ENCODE measurements around the gene PADI2.
A peak's percentile ranks its signal among the peaks of the same experiment; 100 is the strongest.

Gene PADI2

DNA sequence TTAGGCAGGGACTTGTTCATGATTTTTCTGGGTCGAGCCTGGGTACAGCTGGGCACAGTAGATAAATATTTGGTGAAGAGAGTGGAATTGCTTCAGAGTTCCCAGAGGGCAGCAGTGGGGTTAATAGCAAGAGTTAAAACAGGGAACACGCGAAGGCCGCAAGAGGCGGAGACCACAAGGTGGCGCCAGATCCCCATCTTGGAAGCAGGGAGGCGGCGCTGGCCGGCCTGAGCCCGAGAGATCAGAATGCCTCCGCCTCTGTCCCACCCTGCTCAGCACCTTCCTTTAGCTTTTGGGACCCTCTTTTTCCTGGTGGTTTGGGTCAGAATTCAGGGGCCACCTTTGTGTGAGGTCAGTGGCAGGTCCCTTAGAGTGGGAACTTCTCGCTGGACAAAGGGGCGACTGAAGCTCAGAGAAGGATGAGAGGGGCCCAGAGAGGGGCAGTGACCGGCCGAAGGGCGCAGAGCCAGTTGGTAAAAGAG lies 6.5 kb upstream of the PADI2 start:
- peak; percentile 78 for FAIRE-seq

GRCh38 chr1:17123196-17124045 lies 4.2 kb upstream of the PADI2 start:
- DNase-seq (ENCODE audit: insufficient read length, low spot score) (no peak), FAIRE-seq (no peak)
- TF ChIP-seq POLR2A (IDR thresholded peaks at IDR 0.05; ENCODE audit: low read depth, low read length), result no peak
- no peak for TF ChIP-seq TAF1 (IDR thresholded peaks at IDR 0.05; ENCODE audit: low read depth, low read length)
- TF ChIP-seq POU2F2 (IDR thresholded peaks at IDR 0.05; ENCODE audit: low read depth, low read length), result no peak
- TF ChIP-seq SPI1 (IDR thresholded peaks at IDR 0.05; ENCODE audit: low read depth, low read length), result peak; percentile 51

More for the DNA sequence above, 6.5 kb upstream of the PADI2 start:
- TF ChIP-seq SPI1 (IDR thresholded peaks at IDR 0.05; ENCODE audit: low read depth, low read length) (no peak), PAX5 (IDR thresholded peaks at IDR 0.05; ENCODE audit: insufficient read depth, low read length, severe bottlenecking) (no peak), POLR2AphosphoS5 (IDR thresholded peaks at IDR 0.05; ENCODE audit: low read depth, low read length) (no peak), POLR2A (IDR thresholded peaks at IDR 0.05; ENCODE audit: low read depth, low read length) (no peak), POU2F2 (IDR thresholded peaks at IDR 0.05; ENCODE audit: low read depth, low read length) (no peak)
- peak; percentile 77 for DNase-seq (ENCODE audit: insufficient read length, low spot score)

- TF ChIP-seq POLR2AphosphoS5 (IDR thresholded peaks at IDR 0.05; ENCODE audit: low read depth, low read length) (no peak), POU2F2 (IDR thresholded peaks at IDR 0.05; ENCODE audit: low read depth, low read length) (no peak), POLR2A (IDR thresholded peaks at IDR 0.05; ENCODE audit: low read depth, low read length) (no peak), SPI1 (IDR thresholded peaks at IDR 0.05; ENCODE audit: low read depth, low read length) (no peak), PAX5 (IDR thresholded peaks at IDR 0.05; ENCODE audit: insufficient read depth, low read length, severe bottlenecking) (no peak), TAF1 (IDR thresholded peaks at IDR 0.05; ENCODE audit: low read depth, low read length) (no peak)
- FAIRE-seq (no peak), DNase-seq (ENCODE audit: insufficient read length, low spot score) (no peak)
Measured at GRCh38 chr1:17122521-17123164, 3.4 kb upstream of the PADI2 start.

DNA sequence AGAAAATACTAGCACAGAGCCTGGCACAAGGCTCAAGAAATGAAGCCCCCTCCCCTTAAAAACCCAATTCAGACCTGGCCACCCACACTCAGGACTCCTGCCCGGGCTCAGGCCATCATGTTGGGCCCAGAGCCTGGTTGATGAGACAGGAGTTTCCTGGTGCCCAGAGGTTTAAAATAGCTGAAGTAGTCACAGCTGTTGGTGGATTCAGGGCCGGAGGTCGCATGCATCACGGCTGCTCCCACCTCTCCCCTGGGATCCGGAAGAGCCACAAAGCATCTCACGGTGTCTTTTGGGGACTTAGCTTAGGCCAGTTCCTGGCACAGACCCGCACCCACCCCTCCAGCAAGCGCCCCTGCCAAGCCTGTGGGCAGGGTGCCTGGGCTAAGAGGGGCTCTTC lies 2.6 kb upstream of the PADI2 start:
- DNase-seq (ENCODE audit: insufficient read length, low spot score), result no peak
- TF ChIP-seq TAF1 (IDR thresholded peaks at IDR 0.05; ENCODE audit: low read depth, low read length) (no peak), POU2F2 (IDR thresholded peaks at IDR 0.05; ENCODE audit: low read depth, low read length) (no peak), POLR2A (IDR thresholded peaks at IDR 0.05; ENCODE audit: low read depth, low read length) (no peak), SPI1 (IDR thresholded peaks at IDR 0.05; ENCODE audit: low read depth, low read length) (no peak), PAX5 (IDR thresholded peaks at IDR 0.05; ENCODE audit: insufficient read depth, low read length, severe bottlenecking) (no peak), POLR2AphosphoS5 (IDR thresholded peaks at IDR 0.05; ENCODE audit: low read depth, low read length) (no peak)
- no peak for FAIRE-seq

DNA sequence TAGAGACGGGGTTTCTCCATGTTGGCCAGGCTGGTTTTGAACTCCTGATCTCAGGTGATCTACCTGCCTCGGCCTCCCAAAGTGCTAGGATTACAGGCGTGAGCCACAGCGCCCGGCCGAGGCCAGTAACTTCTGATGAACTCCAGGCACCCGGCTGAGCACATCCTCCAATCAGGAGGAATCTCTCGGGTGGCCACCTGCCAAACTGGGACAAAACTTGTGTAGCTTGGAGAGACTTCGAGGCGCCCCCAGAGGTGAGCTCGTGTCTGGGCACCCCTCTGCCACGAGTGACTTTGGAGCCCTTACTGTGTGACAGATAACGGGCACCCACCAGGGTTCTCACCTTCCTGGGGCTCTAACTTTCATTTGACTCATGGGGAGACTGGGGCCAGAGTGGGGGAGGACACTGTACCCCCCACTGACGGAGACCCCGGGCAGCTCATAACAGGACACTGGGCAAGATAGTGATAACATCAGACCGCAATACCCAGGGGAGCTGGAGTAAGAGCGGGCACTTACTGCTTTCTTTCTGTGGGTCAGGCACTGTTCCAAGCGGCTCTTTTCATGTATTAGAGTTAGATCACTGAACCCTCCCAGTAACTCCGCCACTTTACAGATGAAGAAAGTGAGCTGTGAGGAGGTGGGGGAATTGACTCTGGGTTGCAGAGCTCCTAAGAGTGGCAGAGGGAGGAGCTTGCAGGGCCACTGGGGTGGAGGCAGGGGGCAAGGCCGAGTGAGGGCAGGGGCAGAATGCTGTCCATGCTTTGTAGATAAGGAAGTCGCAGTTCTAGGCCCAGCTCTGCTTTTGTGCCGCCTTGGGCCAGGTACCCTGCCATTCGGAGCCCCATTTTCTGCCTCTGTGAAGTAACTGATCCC lies 1.9 kb upstream of the PADI2 start:
- DNase-seq (ENCODE audit: insufficient read length, low spot score), result no peak
- no peak for TF ChIP-seq POLR2A (IDR thresholded peaks at IDR 0.05; ENCODE audit: low read depth, low read length)
- no peak for TF ChIP-seq TAF1 (IDR thresholded peaks at IDR 0.05; ENCODE audit: low read depth, low read length)
- no peak for TF ChIP-seq POLR2AphosphoS5 (IDR thresholded peaks at IDR 0.05; ENCODE audit: low read depth, low read length)
- TF ChIP-seq POU2F2 (IDR thresholded peaks at IDR 0.05; ENCODE audit: low read depth, low read length), result no peak
- no peak for TF ChIP-seq SPI1 (IDR thresholded peaks at IDR 0.05; ENCODE audit: low read depth, low read length)
- no peak for TF ChIP-seq PAX5 (IDR thresholded peaks at IDR 0.05; ENCODE audit: insufficient read depth, low read length, severe bottlenecking)
- FAIRE-seq, result no peak

DNA sequence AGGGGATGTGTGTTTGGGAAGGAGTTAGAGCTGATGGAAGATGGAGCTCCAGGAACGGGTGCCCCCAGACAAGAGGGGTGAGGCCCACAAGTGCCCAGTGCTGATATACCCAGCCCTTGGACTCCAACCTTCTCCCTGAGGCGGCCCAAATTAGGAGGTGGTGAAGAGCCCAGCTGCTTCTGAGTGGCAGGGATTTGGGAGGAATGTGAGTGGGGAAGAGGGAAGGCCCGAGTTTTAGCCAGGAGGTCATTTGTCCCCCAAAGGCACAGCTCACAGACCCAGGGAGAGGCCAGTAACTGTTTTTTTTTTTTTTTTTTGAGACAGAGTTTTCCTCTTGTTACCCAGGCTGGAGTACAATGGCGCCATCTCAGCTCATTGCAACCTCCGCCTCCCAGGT lies 1.2 kb upstream of the PADI2 start:
- no peak for TF ChIP-seq TAF1 (IDR thresholded peaks at IDR 0.05; ENCODE audit: low read depth, low read length)
- no peak for DNase-seq (ENCODE audit: insufficient read length, low spot score)
- no peak for FAIRE-seq

DNA sequence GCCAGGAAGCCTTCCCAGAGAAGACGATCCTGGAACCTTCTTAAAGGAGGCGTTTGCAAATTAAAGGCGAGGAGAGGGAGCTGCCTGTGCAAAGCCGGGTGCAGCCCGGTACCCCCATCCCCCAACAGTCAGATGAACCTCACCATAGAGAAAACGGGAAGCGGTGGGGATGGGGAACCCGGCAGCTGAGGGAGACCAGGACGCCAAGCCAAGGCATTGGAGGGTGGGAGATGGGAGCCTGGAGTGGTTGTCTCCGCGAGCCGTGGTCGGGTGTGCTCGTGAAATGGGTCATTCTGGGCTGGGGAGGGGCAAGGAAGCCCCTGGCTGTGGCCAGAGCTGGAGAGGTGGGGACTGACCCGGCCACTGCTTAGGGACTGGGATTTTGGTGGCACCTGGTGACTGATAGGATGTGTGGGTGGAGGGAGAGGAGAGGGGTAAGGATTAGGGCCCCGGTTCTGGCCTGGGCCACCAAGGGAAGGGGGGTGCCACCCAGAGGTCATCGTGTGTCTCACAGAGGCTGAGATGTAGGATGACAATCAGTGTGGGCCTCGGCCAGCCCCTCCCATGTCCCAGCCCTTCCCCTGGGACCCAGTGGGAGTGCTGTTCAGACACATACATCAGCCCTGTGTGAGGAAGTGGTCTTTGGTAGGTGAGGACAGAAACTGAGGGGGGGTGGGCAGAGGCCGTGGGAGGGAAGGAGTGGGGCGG lies 676 bp upstream of the PADI2 start:
- FAIRE-seq, result no peak
- TF ChIP-seq TAF1 (IDR thresholded peaks at IDR 0.05; ENCODE audit: low read depth, low read length), result no peak
- TF ChIP-seq POU2F2 (IDR thresholded peaks at IDR 0.05; ENCODE audit: low read depth, low read length), result no peak
- TF ChIP-seq SPI1 (IDR thresholded peaks at IDR 0.05; ENCODE audit: low read depth, low read length), result peak; percentile 52
- TF ChIP-seq PAX5 (IDR thresholded peaks at IDR 0.05; ENCODE audit: insufficient read depth, low read length, severe bottlenecking), result no peak
- DNase-seq (ENCODE audit: insufficient read length, low spot score), result peak; percentile 41

DNA sequence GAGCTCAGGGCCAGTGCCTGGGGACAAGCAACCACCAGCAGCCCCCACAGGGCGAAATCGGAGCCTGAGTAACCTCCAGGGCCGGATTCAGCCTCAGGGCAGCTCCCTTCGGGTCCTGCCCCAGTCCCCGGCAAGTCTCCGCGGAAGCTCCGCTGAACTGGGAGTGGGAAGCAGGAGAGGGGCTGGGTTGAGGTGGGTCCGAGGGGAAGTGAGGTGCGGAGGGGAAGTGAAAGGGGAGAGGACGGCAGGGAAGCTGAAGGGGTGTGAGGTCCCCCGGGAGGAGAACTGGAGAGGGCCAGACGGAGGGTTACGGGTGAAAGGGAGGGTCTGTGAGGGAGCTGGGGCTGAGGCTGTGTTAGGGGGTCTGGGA lies 560 bp downstream of the PADI2 start:
- FAIRE-seq, result no peak
- peak; percentile 19; the same call in 1 of the 2 replicates for TF ChIP-seq SPI1 (IDR thresholded peaks at IDR 0.05; ENCODE audit: low read depth, low read length)
- TF ChIP-seq POLR2A (IDR thresholded peaks at IDR 0.05; ENCODE audit: low read depth, low read length), result no peak
- no peak for DNase-seq (ENCODE audit: insufficient read length, low spot score)

DNA sequence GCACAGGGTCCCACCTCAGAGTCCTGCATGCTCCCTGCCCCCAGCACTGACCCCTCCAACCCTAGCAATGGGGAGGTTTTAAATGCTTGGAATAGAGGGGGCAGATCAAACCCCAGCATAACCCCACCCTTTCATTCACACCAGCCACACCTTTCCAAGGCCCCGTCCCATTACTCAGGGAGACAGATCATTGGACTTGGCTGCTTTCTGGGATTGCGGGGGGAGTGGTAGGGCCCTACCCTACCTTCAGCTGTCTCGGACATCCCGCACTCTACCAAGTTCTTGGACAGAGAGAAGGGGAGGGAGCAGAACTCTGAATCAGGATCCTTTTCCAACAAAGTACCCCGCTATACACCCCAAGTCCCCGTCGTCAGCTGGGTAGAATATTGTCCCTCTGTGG lies 983 bp downstream of the PADI2 start:
- TF ChIP-seq TAF1 (IDR thresholded peaks at IDR 0.05; ENCODE audit: low read depth, low read length) (no peak), POLR2A (IDR thresholded peaks at IDR 0.05; ENCODE audit: low read depth, low read length) (no peak), SPI1 (IDR thresholded peaks at IDR 0.05; ENCODE audit: low read depth, low read length) (no peak), POLR2AphosphoS5 (IDR thresholded peaks at IDR 0.05; ENCODE audit: low read depth, low read length) (no peak), POU2F2 (IDR thresholded peaks at IDR 0.05; ENCODE audit: low read depth, low read length) (no peak), PAX5 (IDR thresholded peaks at IDR 0.05; ENCODE audit: insufficient read depth, low read length, severe bottlenecking) (no peak)
- no peak for FAIRE-seq
- no peak for DNase-seq (ENCODE audit: insufficient read length, low spot score)

Data from GM12891 (cell line).